Smooth muscle cell of the brain vasculature (primary cell): ENCODE measurements around the gene SLC7A1.
A peak's percentile ranks its signal among the peaks of the same experiment; 100 is the strongest.
"Not testable (repeated sequence)": the region's sequence is repeated elsewhere in the genome, so short reads cannot be mapped to it uniquely, and the experiment has no call there.

Experiments
- DNase-seq: peaks from one replicate; pipeline ENCODE4 v3.0.0-alpha.2; 2012; ENCODE audit warnings: low read depth, low spot score

SLC7A1 gene

DNA sequence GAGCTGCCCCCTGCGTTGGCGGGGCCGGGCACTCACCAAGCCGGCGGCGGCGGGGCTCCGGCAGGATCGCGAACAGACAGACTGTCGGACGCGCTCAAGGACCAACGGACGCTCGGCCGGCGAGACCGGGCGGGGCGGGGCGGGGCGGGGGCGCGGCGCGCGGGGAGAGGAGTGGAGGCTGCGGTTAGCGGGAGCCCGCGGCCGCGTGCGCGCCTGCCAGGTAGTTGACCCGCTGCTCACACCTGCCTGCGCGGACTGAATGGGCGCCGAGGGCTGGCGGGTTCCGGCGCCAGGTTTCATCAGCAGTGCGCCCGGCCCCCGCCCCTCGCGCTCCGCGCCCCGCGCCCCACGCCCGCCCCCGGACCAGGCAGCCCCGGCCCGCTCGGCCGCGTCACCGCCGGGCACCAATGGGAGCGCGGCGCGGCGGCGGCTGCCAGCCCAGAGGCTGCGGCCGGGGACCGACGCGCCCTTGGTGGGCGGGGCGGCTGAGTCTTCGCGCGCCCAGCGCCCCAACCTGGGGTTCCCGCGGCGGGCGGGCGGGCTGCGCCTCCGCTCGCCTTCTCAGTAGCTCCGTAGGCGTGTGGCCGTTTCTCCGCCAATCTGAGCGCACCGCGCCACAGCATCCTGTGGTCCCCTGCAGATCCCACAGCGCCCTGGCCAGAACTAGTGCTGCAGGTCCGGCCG is at the start of gene SLC7A1:
SLC7A1 (minus strand) TSS at position 309 of the 684 bp plus-strand sequence. CDS start 59,500 bp downstream, outside the sequence.
- DNase-seq = no peak

DNA sequence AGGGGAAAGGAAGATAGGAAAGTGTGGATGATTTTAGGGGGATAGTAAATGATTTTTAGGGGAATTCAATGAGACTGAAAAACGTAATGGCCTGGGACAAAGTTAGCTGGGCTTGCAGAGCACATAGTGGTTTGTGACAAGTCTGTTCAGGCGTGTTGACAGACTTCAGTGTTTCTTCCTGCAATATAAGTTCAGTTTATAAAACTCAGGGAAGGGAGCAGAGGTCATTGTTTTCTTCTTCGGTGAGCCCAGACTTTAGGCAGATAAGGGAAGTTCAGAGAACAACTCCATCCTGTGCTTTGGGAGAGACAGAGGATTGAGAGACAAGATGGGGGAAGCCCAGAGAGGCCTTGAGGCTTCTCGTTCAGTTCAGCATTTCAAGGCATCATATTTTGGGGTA is 45.2 kb upstream of the SLC7A1 start:
- DNase-seq = no peak

DNA sequence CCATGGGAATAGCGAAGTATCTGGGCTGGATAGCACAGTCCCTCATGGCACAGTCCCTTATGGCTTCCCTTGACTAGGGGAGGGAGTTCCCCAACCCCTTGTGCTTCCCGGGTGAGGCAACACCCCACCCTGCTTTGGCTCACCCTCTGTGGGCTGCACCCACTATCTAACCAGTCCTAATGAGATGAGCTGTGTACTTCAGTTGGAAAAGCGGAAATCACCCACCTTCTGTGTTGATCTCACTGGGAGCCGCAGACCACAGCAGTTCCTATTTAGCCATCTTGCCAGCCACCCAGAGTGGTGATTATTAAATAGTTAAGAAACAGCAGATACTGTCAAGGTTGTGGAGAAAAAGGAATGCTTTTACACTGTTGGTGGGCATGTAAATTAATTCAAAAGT is 41.3 kb upstream of the SLC7A1 start:
- not testable (repeated sequence) for DNase-seq

DNA sequence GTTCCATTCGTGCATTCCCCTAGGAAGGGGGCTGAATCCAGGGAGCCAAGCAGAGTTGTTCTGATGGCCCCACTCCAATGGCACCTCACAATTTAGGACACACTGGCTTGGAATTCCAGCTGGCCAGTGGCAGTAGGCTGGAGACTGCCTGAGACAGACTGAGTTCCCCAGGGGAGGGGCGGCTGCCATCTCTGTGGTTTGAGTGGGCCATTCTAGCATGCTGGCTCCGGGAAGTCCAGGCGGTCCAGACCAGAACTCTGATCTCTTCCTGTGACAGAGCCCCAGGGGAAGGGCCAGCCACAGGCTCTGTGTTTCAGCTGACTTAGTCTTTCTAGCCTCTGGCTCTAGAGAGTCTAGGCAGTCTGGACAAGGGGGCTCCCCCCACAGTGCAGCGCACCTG is 29.5 kb upstream of the SLC7A1 start:
- no peak for DNase-seq

- DNase-seq = no peak
Measured at GRCh38 chr13:29621841-29622240, 26.4 kb upstream of the SLC7A1 start.

DNA sequence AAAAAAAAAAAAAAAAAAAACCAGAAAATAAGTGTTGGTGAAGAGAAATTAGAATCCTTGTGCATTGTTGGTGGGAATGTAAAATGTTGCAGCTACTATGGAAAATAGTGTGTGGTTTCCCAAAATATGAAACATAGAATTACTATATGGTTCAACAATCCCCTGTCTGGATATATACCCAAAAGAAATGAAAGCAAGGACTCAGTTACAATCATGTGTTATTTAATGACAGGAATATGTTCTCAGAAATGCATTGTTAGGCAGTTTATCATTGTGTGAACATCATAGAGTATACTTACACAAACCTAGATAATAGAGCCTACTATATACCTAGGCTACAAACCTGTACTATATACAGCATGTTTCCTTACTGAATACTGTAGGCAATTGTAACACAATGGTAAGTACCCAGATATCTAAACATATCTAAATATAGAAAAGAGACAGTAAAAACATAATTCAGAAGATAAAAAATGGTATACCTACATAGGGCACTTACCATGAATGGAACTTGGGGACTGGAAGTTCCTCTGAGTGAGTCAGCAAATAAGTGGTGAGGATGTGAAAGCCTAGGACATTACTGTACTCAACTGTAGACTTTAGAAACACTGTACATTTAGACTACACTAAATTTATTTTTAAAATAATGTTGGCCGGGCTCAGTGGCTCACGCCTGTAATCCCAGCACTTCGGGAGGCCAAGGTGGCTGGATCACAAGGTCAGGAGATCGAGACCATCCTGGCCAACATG is 25.7 kb upstream of the SLC7A1 start:
- DNase-seq = no peak

GRCh38 chr13:29619995-29620394 is 24.5 kb upstream of the SLC7A1 start:
- DNase-seq = no peak

GRCh38 chr13:29613101-29613500 is 17.6 kb upstream of the SLC7A1 start:
- no peak for DNase-seq

GRCh38 chr13:29607465-29607864 is 12.0 kb upstream of the SLC7A1 start:
- no peak for DNase-seq

GRCh38 chr13:29605860-29606526 is 10.5 kb upstream of the SLC7A1 start:
- no peak for DNase-seq

- no peak for DNase-seq
Measured at GRCh38 chr13:29598321-29598720, 2.8 kb upstream of the SLC7A1 start.

DNA sequence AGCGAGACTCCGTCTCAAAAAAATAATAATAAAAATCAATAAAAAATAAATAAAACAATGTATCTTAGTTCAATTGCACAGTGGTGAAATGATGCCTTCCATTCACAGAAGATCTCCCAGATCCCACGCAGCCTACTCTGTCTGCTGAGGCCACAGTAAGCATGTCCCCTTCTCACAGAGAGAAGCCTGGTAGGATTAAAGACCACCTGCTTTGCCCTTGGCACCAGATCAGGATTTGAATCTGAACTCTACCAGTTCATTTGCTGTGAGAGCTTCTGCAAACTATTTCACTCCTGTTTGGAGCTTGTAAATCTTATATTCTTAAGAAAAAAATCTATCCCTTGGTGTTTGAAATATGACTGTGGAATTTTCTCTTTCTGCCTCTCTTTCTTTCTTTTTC is 2.2 kb upstream of the SLC7A1 start:
- DNase-seq = no peak

DNA sequence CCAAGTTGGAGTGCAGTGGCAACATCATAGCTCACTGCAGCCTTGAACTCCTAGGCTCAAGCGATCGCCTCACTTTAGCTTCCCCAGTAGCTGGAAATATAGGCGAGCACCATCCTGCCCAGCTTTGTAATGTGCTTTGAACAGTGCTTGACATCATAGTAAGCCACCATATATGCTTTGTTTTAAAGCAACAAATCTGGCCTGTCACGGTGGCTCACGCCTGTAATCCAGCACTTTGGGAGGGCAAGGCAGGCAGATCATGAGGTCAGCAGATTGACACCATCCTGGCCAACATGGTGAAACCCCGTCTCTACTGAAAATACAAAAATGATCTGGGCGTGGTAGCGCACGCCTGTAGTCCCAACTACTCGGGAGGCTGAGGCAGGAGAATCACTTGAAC is 1.8 kb upstream of the SLC7A1 start:
- no peak for DNase-seq

DNA sequence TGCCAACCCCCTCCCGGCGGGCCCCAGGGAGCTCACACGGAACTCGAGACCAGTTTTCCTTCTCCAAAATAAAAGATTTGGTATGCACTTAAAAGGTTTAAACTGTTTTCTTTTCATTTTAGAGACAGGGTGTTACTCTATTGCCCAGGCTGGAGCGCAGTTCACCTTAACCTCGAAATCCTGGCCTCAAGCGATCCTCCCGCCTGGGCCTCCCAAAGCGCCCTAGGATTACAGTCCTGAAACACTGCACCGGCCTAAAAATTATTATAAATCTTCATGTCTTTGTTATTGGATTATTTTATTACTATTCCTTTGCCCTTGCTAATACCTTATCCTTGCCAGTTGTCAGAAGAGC is 553 bp upstream of the SLC7A1 start:
- DNase-seq = no peak

GRCh38 chr13:29594710-29595379 is 643 bp downstream of the SLC7A1 start:
- DNase-seq = no peak

GRCh38 chr13:29594303-29594709 is 1.2 kb downstream of the SLC7A1 start:
- peak; percentile 56 for DNase-seq

DNA sequence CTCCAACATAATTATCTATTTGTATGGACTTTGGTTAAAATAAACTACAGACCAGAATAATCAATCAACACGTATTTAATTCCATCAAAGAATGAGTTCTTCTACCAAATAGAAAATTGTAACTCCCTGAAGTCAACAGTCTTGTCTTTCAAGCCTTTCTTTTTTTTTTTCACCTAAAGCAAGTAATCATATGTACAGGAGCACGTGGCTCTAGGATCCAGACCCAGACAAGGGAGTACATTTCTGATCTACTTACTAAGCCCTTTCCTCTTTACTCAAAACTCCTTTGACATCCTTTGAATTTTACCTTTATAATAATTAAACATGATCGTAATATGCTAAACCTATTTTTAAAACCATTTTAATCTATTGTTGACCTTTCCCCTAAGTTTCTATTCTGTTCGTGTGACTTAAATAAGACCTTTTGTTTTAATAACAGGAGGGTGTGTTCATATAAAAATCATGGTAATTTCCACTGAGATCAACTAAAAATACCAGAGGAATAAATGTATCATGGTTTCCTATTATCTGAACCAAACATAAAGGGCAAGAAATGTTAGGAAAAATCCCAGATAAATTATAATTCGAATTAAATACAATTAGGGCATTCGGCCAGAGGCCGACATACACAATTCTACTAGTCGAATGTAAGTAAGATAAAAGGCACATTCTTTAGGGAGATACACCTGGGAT is 1.7 kb downstream of the SLC7A1 start:
- DNase-seq = no peak

GRCh38 chr13:29591310-29591709 is 4.2 kb downstream of the SLC7A1 start:
- no peak for DNase-seq

GRCh38 chr13:29589967-29590366 is 5.5 kb downstream of the SLC7A1 start:
- DNase-seq = no peak

- DNase-seq = no peak
Measured at GRCh38 chr13:29589234-29589633, 6.3 kb downstream of the SLC7A1 start.

- DNase-seq = no peak
Measured at GRCh38 chr13:29587645-29588044, 7.8 kb downstream of the SLC7A1 start.
